Measurements from ENCODE around the gene SUDS3.
"Not testable (repeated sequence)": the region's sequence is repeated elsewhere in the genome, so short reads cannot be mapped to it uniquely, and the experiment has no call there.

SUDS3 gene

DNA sequence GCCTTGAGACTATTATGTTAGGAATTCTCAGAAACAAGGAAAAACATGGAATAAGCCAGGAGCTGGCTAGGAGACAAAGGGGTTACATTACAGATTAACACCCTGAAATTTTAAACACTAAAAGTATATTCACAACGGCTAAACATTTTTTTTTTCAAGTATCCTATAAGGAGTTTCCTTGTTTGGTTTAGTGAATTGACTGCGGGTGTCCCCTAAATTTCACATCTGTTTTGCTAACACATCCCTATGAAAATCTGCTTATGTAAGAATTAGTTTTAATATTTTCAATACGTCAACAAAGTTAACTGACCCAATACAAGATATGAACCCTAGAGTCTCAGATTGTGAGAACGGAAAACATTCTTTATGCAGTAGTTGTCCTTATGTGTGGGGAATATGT, 22.6 kb upstream of the SUDS3 start:
- H3K4me1 Mint-ChIP-seq: no peaks in the 10 kb centered on the region
- H3K9me3 Mint-ChIP-seq: peaks cover 14% of the 10 kb centered on the region
- TF ChIP-seq, protein P1, sequence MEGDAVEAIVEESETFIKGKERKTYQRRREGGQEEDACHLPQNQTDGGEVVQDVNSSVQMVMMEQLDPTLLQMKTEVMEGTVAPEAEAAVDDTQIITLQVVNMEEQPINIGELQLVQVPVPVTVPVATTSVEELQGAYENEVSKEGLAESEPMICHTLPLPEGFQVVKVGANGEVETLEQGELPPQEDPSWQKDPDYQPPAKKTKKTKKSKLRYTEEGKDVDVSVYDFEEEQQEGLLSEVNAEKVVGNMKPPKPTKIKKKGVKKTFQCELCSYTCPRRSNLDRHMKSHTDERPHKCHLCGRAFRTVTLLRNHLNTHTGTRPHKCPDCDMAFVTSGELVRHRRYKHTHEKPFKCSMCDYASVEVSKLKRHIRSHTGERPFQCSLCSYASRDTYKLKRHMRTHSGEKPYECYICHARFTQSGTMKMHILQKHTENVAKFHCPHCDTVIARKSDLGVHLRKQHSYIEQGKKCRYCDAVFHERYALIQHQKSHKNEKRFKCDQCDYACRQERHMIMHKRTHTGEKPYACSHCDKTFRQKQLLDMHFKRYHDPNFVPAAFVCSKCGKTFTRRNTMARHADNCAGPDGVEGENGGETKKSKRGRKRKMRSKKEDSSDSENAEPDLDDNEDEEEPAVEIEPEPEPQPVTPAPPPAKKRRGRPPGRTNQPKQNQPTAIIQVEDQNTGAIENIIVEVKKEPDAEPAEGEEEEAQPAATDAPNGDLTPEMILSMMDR (IDR thresholded peaks at IDR 0.05): no peak
- no peak for DNase-seq
- H3K27ac Mint-ChIP-seq: no peak overlapping the region
- no peak overlapping the region for H3K4me3 Mint-ChIP-seq
- H3K27me3 Mint-ChIP-seq (ENCODE audit: low read depth, poor library complexity): no peaks in the 10 kb centered on the region
- no peaks in the 10 kb centered on the region for H3K36me3 Mint-ChIP-seq (ENCODE audit: low read depth)

DNA sequence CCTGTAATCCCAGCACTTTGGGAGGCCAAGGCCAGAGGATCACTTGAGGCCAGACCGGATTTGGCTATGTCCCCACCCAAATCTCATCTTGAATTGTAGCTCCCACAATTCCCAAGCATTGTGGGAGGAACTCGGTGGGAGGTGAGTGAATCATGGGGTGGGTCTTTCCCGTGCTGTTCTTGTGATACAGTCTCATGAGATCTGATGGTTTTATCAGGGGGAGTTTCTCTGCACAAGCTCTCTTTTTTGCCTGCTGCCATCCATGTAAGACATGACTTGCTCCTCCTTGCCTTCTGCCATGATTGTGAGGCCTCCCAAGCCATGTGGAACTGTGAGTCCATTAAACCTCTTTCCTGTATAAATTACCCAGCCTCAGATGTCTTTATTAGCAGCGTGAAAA, 21.9 kb upstream of the SUDS3 start:
- H3K4me3 Mint-ChIP-seq: not testable (repeated sequence)

DNA sequence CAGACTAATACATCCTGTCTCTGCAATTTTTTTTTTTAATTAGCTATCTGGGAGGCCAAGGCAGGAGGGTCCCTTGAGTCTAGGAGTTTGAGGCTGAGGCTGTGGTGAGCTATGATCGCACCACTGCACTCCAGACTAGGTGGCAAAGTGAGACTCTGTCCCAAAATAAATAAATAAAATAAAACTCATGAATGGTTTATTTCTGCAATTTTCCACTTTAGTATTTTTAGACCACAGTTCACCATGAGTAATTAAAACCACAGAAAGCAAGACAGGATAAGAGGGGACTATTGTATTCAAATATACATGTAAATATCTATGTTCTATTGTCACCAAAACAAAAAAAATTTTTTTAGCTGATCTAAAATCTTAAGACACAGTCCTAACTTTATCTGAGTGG, 21.5 kb upstream of the SUDS3 start:
- no peaks in the 10 kb centered on the region for H3K36me3 Mint-ChIP-seq (ENCODE audit: low read depth)
- no peaks in the 10 kb centered on the region for H3K4me1 Mint-ChIP-seq
- TF ChIP-seq, protein P1 (IDR thresholded peaks at IDR 0.05): no peak
- no peaks in the 10 kb centered on the region for H3K27me3 Mint-ChIP-seq (ENCODE audit: low read depth, poor library complexity)
- no peak overlapping the region for H3K4me3 Mint-ChIP-seq
- peaks cover 14% of the 10 kb centered on the region for H3K9me3 Mint-ChIP-seq
- no peak overlapping the region for H3K27ac Mint-ChIP-seq
- DNase-seq: no peak

More for the DNA sequence above, 21.9 kb upstream of the SUDS3 start:
- not testable (repeated sequence) for H3K4me1 Mint-ChIP-seq; DNase-seq; H3K27me3 Mint-ChIP-seq (ENCODE audit: low read depth, poor library complexity); H3K36me3 Mint-ChIP-seq (ENCODE audit: low read depth); H3K27ac Mint-ChIP-seq
- H3K9me3 Mint-ChIP-seq: peaks cover 14% of the 10 kb centered on the region

DNA sequence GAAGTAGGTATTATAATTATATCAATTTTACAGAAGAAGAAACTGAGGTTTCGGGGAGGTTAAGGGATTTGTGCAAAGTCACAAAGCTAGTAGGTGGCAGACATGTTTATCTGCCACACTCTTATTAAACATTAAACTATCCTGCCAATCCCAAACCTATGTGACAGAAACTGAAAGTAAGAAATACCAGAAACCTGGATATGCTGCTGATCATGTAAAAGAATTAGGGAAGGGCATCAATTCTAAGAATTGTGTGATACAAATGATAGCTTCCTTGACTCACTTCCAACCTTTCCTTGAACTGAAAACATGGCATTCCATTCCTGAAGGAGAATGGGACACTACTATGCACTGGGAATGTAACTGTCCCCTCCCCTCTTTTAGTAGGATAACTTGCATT, 20.5 kb upstream of the SUDS3 start:
- no peak for DNase-seq
- peaks cover 14% of the 10 kb centered on the region for H3K9me3 Mint-ChIP-seq
- H3K27me3 Mint-ChIP-seq (ENCODE audit: low read depth, poor library complexity): no peaks in the 10 kb centered on the region
- TF ChIP-seq, protein P1 (IDR thresholded peaks at IDR 0.05): no peak
- H3K36me3 Mint-ChIP-seq (ENCODE audit: low read depth): no peaks in the 10 kb centered on the region
- H3K4me3 Mint-ChIP-seq: no peak overlapping the region
- H3K27ac Mint-ChIP-seq: no peak overlapping the region
- H3K4me1 Mint-ChIP-seq: no peaks in the 10 kb centered on the region

DNA sequence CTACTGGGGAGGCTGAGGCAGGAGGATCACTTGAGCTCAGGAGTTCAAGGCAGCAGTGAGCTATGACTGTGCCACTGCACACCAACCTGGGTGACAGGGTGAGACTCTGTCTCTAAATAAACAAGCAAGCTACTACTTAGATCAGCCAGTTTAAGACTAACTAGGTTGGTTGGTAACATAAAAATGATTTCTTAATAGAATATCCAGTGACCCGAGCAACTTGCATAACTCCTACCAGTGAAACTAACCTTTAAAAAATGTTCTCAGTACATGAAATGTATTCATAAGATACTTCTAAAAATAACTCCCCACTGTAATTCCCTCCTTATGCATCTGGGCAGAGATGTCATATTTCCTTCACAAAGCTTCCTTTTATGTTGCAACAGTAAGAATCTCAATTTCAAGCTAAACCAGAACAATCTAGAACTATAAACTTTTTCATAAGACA, 19.5 kb upstream of the SUDS3 start:
- Mint-ChIP-seq H3K4me1 (no peaks in the 10 kb centered on the region), H3K9me3 (peaks cover 14% of the 10 kb centered on the region), H3K27ac (no peak overlapping the region), H3K27me3 (ENCODE audit: low read depth, poor library complexity) (no peaks in the 10 kb centered on the region), H3K36me3 (ENCODE audit: low read depth) (no peaks in the 10 kb centered on the region), H3K4me3 (no peak overlapping the region)
- no peak for DNase-seq
- TF ChIP-seq, protein P1 (IDR thresholded peaks at IDR 0.05): no peak

DNA sequence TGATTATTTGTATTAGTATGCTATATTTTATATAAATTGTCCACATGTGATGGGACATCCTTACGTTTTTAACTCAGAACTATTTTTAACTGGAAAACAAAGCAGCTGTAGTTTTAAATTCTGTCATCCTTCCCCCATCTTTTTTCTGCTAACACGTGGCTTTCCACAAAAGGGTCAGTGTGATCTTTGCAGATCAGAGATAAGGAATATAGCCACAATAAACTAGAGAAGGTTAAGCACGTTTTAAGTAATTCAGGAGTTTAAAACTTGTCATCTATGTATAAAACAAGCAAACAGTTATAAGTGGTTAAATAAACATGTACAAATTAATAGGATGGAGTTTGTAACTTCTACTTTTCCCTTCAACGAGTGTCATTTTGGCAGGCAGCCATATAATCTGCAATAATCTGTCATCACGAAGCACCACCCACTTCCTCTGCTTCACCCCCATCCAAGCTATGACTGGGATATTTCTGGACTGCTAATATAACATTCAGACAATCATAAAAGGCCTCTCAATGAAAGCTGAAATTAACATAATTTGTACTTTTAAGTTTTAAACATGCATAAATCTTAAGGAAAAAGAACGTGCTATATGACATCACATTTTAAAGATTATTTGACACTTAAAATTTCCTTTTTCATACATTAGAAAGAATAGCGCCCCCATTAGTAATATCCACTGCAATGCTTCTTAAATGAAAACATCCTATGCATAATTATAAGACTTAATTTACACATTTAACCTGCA, 18.9 kb upstream of the SUDS3 start:
- DNase-seq: no peak
- Mint-ChIP-seq H3K27ac (no peak overlapping the region), H3K27me3 (ENCODE audit: low read depth, poor library complexity) (no peaks in the 10 kb centered on the region), H3K4me1 (no peaks in the 10 kb centered on the region), H3K4me3 (no peak overlapping the region), H3K36me3 (ENCODE audit: low read depth) (no peaks in the 10 kb centered on the region), H3K9me3 (peaks cover 14% of the 10 kb centered on the region)
- TF ChIP-seq, protein P1 (IDR thresholded peaks at IDR 0.05): no peak

Measured in nephron progenitor cell (in vitro differentiated cells).